Activated T-helper 2 cell treated with anti-CD3 and anti-CD28 coated beads, Interferon-gamma antibody, Interleukin-2, Interleukin-4, amounts not matched to agents 10 μg/mL and 5 μg/mL and 100 μg/mL, durations not matched to agents 14 hours and 24 hours and 36 hours (primary cell): ENCODE data around the gene PDE4D. TPM values are rescaled to one million over a fixed set of nuclear protein-coding genes. Genes with fewer than 3 reads are reported as not detected.
"Not testable (repeated sequence)": the region's sequence is repeated elsewhere in the genome, so short reads cannot be mapped to it uniquely, and the experiment has no call there.

Experiments
- DNase-seq: peaks from one replicate; pipeline ENCODE4 v3.0.0; 2021; ENCODE audit warnings: low spot score
- H3K27ac Mint-ChIP-seq: one replicate; pipeline ENCODE4 v1.8.0; 2021; ENCODE audit warnings: mixed read lengths
- H3K27me3 Mint-ChIP-seq: one replicate; pipeline ENCODE4 v1.8.0; 2021; ENCODE audit warnings: low read depth, mixed read lengths
- H3K36me3 Mint-ChIP-seq: one replicate; pipeline ENCODE4 v1.8.0; 2021; ENCODE audit warnings: low read depth, mixed read lengths
- H3K4me1 Mint-ChIP-seq: one replicate; pipeline ENCODE4 v1.8.0; 2021; ENCODE audit warnings: low read depth, mixed read lengths
- H3K4me3 Mint-ChIP-seq: one replicate; pipeline ENCODE4 v1.8.0; 2021; ENCODE audit warnings: low read depth, mild to moderate bottlenecking, moderate library complexity, mixed read lengths
- H3K9me3 Mint-ChIP-seq: one replicate; pipeline ENCODE4 v1.8.0; 2021; ENCODE audit warnings: mixed read lengths
- intact Hi-C: fragments of 100-400 bp; cut with micrococcal nuclease; formaldehyde crosslinking; loops from one replicate; pipeline ENCODE4 v1.15.1; 2023
- total RNA-seq: library from RNA; stranded (reverse); gene quantifications from 2 replicates; pipeline ENCODE4 v1.2.3, GENCODE V29; 2022

The PDE4D gene
- total RNA-seq, 1 donor from 2014 or later: 102 TPM

GRCh38 chr5:59430066-59430685 lies 463.4 kb downstream of the PDE4D start:
- H3K9me3 Mint-ChIP-seq: no peaks in the 10 kb centered on the region
- intact Hi-C loops: no loop called here
- peaks cover 2% of the 10 kb centered on the region for H3K27me3 Mint-ChIP-seq
- H3K27ac Mint-ChIP-seq: no peak overlapping the region
- H3K4me3 Mint-ChIP-seq: no peak overlapping the region
- no peak for DNase-seq
- H3K4me1 Mint-ChIP-seq: no peaks in the 10 kb centered on the region
- no peaks in the 10 kb centered on the region for H3K36me3 Mint-ChIP-seq

DNA sequence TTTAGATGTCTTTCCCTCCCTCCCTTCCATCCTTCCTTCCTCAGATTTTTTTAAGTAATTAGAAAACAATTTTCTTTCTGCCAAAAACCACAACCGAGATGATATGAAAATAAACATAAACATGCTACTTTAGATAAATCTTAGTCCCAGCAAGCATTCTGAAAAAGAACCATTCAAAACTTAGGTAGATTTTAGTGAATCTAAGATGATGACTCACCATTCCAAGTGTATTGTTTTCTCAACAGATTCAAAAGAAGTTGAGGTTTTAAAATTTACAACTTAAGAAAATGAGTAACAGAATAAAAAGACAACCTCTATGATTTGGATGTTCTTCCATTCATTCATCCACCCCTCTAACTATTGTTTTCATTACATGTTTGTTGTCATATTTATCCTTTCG lies 465.1 kb downstream of the PDE4D start:
- Mint-ChIP-seq H3K4me1 (no peaks in the 10 kb centered on the region), H3K9me3 (no peaks in the 10 kb centered on the region), H3K4me3 (no peak overlapping the region), H3K27ac (no peak overlapping the region), H3K36me3 (no peaks in the 10 kb centered on the region), H3K27me3 (peaks cover 2% of the 10 kb centered on the region)
- intact Hi-C loops: no loop called here
- DNase-seq: no peak

DNA sequence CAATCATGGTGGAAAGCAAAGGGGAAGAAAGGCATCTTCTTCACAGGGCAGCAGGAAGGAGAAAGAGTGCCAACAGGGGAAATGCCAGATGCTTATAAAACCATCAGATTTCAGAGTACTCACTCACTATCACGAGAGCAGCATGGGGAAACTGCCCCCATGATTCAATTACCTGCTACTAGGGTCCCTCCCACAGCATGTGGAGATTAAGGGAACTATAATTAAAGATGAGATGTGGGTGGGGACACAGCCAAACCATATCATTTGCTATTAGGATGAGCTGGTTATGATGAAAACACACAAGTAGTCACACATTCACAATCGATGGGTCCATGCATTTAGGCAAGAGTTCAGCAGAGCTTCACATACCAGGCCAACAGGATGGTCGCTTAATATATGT lies 469.0 kb downstream of the PDE4D start:
- H3K9me3 Mint-ChIP-seq: no peaks in the 10 kb centered on the region
- DNase-seq: no peak
- peaks cover 2% of the 10 kb centered on the region for H3K27me3 Mint-ChIP-seq
- H3K27ac Mint-ChIP-seq: no peak overlapping the region
- H3K4me1 Mint-ChIP-seq: no peaks in the 10 kb centered on the region
- H3K36me3 Mint-ChIP-seq: no peaks in the 10 kb centered on the region
- intact Hi-C loops: no loop called here
- H3K4me3 Mint-ChIP-seq: no peak overlapping the region

DNA sequence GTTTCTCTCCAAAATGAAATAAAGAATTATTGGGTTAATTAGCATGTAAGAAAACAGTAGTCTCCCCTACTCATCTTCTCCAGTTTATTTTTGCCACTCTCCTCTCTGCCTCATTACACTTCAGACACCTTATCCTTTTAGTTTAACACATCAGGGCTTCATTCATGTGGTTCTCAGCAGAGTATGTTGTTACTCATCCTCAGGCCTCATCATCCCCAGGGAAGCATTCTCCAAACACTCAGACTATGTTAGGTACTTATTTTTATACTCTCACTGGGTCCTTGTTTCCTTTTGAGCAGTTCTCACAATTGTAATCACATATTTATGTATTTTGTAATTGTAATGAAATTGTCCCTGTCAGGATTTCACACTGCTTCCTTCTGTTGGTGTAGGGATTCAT lies 470.5 kb downstream of the PDE4D start:
- H3K36me3 Mint-ChIP-seq: no peaks in the 10 kb centered on the region
- no peaks in the 10 kb centered on the region for H3K9me3 Mint-ChIP-seq
- intact Hi-C loops: no loop called here
- no peak overlapping the region for H3K27ac Mint-ChIP-seq
- H3K4me1 Mint-ChIP-seq: no peaks in the 10 kb centered on the region
- no peak overlapping the region for H3K4me3 Mint-ChIP-seq
- H3K27me3 Mint-ChIP-seq: peaks cover 2% of the 10 kb centered on the region
- no peak for DNase-seq

GRCh38 chr5:59421986-59422941 lies 471.3 kb downstream of the PDE4D start:
- peaks cover 2% of the 10 kb centered on the region for H3K27me3 Mint-ChIP-seq
- no peaks in the 10 kb centered on the region for H3K4me1 Mint-ChIP-seq
- H3K27ac Mint-ChIP-seq: no peak overlapping the region
- H3K9me3 Mint-ChIP-seq: no peaks in the 10 kb centered on the region
- no peak overlapping the region for H3K4me3 Mint-ChIP-seq
- no peak for DNase-seq
- intact Hi-C loops: no loop called here
- no peaks in the 10 kb centered on the region for H3K36me3 Mint-ChIP-seq

GRCh38 chr5:59420596-59420995 lies 472.9 kb downstream of the PDE4D start:
- Mint-ChIP-seq H3K9me3 (no peaks in the 10 kb centered on the region), H3K27ac (no peak overlapping the region), H3K4me1 (no peaks in the 10 kb centered on the region), H3K36me3 (no peaks in the 10 kb centered on the region), H3K4me3 (no peak overlapping the region), H3K27me3 (peaks cover 2% of the 10 kb centered on the region)
- no peak for DNase-seq
- intact Hi-C loops: no loop called here

- intact Hi-C loops: no loop called here
- H3K36me3 Mint-ChIP-seq: no peaks in the 10 kb centered on the region
- DNase-seq: no peak
- H3K27ac Mint-ChIP-seq: no peak overlapping the region
- no peaks in the 10 kb centered on the region for H3K4me1 Mint-ChIP-seq
- no peaks in the 10 kb centered on the region for H3K9me3 Mint-ChIP-seq
- no peak overlapping the region for H3K4me3 Mint-ChIP-seq
- H3K27me3 Mint-ChIP-seq: peaks cover 8% of the 10 kb centered on the region
These were observed 474.7 kb downstream of the PDE4D start for GRCh38 chr5:59418808-59419207.

DNA sequence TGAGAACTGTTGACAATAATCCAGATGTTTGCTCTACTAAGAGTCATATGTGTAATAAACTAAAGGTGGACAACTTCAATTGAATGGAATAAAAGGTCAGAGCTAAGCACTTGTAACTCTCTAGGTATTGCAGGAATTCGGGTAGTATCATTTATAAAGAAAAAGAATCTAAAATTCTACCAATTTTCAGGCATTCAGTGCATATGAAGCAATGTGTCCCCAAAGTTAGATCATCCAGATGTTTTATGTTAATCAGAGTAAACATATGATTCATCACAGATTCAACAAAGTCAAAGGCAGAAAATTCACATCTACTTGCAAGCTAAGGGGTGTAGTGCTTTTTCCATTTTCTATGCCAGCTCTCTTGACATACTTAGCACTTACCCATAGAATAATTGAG lies 477.1 kb downstream of the PDE4D start:
- no peaks in the 10 kb centered on the region for H3K9me3 Mint-ChIP-seq

GRCh38 chr5:59416026-59416425 lies 477.5 kb downstream of the PDE4D start:
- Mint-ChIP-seq H3K4me3 (no peak overlapping the region), H3K27ac (no peak overlapping the region), H3K27me3 (peaks cover 6% of the 10 kb centered on the region), H3K9me3 (no peaks in the 10 kb centered on the region), H3K4me1 (no peaks in the 10 kb centered on the region), H3K36me3 (no peaks in the 10 kb centered on the region)
- intact Hi-C loops: no loop called here
- DNase-seq: no peak

More for the DNA sequence above, 477.1 kb downstream of the PDE4D start:
- intact Hi-C loops: no loop called here
- Mint-ChIP-seq H3K27ac (no peak overlapping the region), H3K36me3 (no peaks in the 10 kb centered on the region), H3K4me1 (no peaks in the 10 kb centered on the region), H3K27me3 (peaks cover 7% of the 10 kb centered on the region), H3K4me3 (no peak overlapping the region)
- DNase-seq: no peak

DNA sequence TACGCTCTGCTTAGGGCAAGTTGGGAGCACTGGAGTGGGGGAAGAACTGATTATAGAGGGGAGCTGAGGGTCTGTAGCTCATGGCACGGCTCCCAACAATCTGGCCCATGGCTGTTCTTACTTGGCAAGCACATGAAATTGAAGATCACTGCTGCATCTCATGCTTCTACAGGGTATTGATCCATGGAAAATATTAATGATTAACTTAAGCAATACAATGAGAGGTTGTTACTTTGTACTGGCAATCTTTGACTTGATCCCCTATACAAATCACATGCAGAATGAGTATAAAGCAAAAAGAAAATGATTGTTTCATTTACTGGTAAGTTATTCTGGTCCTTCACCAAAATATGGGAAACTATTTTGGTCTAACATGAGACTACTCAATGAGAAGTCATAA lies 481.1 kb downstream of the PDE4D start:
- no peak overlapping the region for H3K27ac Mint-ChIP-seq
- no peak for DNase-seq
- intact Hi-C loops: no loop called here
- no peaks in the 10 kb centered on the region for H3K9me3 Mint-ChIP-seq
- no peaks in the 10 kb centered on the region for H3K4me1 Mint-ChIP-seq
- no peak overlapping the region for H3K4me3 Mint-ChIP-seq
- H3K36me3 Mint-ChIP-seq: no peaks in the 10 kb centered on the region
- peaks cover 6% of the 10 kb centered on the region for H3K27me3 Mint-ChIP-seq

DNA sequence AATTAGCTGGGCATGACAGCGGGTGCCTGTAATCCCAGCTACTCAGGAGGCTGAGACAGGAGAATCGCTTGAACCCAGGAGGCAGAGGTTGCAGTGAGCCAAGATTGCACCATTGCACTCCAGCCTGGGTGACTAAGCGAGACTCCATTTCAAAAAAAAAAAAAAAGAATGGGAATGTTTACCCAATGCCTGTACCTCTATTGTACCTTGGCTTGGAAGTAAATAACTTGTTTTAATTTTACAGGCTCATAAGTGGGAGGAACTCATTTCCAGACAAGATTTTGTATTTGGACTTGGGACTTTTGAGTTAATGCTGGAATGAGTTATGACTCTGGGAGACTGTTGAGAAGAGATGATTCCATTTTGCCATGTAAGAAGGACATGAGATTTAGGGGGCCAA lies 484.5 kb downstream of the PDE4D start:
- intact Hi-C loops, H3K9me3 Mint-ChIP-seq, H3K27me3 Mint-ChIP-seq, H3K4me1 Mint-ChIP-seq, H3K36me3 Mint-ChIP-seq, H3K27ac Mint-ChIP-seq, DNase-seq, H3K4me3 Mint-ChIP-seq: not testable (repeated sequence)

DNA sequence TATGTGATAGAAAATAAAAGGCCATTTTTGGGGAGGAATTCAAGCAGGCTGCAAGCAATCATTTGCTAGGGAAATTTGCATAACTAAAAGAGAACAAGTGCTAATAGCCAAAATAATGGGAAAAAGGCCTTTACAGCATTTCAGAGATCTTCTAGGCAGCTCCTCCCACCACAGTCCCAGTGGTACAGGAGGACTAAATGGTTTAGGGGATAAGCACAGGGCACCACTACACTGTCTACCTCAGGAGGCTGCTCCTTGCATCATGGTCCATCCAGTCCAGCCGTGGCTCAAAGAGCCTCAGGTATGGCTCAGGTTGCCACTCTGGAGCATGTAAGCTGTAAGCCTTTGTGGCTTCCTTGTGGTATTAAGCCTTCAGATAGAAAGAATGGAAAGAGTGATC lies 485.6 kb downstream of the PDE4D start:
- H3K4me3 Mint-ChIP-seq: no peak overlapping the region

DNA sequence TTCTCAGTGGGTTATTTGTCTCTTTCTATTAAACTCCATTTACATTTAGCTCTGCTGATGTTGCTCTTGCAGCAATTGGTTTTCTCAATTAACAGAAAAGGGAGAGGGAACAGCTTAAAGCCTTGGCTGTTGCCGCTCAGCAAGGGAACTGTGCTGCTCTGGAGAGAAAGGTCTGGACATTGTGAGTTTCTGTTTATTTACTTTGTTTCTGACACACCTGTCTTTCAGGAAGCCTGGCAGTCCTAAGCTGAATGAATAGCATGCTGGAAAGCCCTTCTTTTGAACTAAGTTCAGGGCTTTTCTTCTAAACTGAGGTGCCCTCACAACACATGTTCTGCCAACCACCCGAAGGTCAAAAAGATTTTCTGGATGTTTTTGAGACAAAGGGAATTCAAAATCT lies 491.9 kb downstream of the PDE4D start:
- Mint-ChIP-seq H3K36me3 (no peaks in the 10 kb centered on the region), H3K27ac (no peak overlapping the region), H3K4me3 (no peak overlapping the region), H3K27me3 (no peaks in the 10 kb centered on the region), H3K9me3 (no peaks in the 10 kb centered on the region), H3K4me1 (no peaks in the 10 kb centered on the region)
- DNase-seq: no peak
- intact Hi-C loops: no loop called here

More for the DNA sequence above, 485.6 kb downstream of the PDE4D start:
- no peak overlapping the region for H3K27ac Mint-ChIP-seq
- H3K9me3 Mint-ChIP-seq: no peaks in the 10 kb centered on the region
- intact Hi-C loops: no loop called here
- no peaks in the 10 kb centered on the region for H3K27me3 Mint-ChIP-seq
- no peak for DNase-seq
- no peaks in the 10 kb centered on the region for H3K36me3 Mint-ChIP-seq
- H3K4me1 Mint-ChIP-seq: no peaks in the 10 kb centered on the region
